ENCODE results near the gene NPM3.

GRCh38 chr10:101768791-101769170 is 14.5 kb downstream of the NPM3 start:
- TF ChIP-seq CTCF (conservative IDR thresholded peaks at IDR 0.05; ENCODE audit: low read depth, low read length), result no peak
- TF ChIP-seq USF2 (IDR thresholded peaks at IDR 0.05; ENCODE audit: low read depth, low read length), result no peak
- TF ChIP-seq POLR2A (IDR thresholded peaks at IDR 0.05; ENCODE audit: low read depth, low read length), result no peak
- no peak for TF ChIP-seq MXI1 (IDR thresholded peaks at IDR 0.05; ENCODE audit: borderline replicate concordance, low read depth, low read length)
- no peak for TF ChIP-seq CEBPB (IDR thresholded peaks at IDR 0.05; ENCODE audit: low read depth, low read length)
- TF ChIP-seq FOS (IDR thresholded peaks at IDR 0.05; ENCODE audit: low read depth, low read length), result no peak
- no peak for TF ChIP-seq CHD1 (IDR thresholded peaks at IDR 0.05; ENCODE audit: low read depth, low read length)
